Adrenal gland (tissue), 12 donors: ENCODE data around the gene THUMPD2. TPM values are rescaled to one million over a fixed set of nuclear protein-coding genes. Genes with fewer than 3 reads are reported as not detected.
"Not testable (repeated sequence)": the region's sequence is repeated elsewhere in the genome, so short reads cannot be mapped to it uniquely, and the experiment has no call there.

Experiments used
- DNase-seq, 7 donors: peaks; one replicate each; pipeline ENCODE4 v3.0.0-alpha.2; 2019 to 2020
- H3K27ac ChIP-seq, 5 donors: fragments of 200-600 bp; sonication (generic) in 4 of 5; 1 replicate in 3 of 5; 2 replicates in 2 of 5; pipeline versions ENCODE4 v1.5.1 to v1.8.0; 2016 to 2020; ENCODE audit warnings: mild to moderate bottlenecking in 1 of 5
- H3K27me3 ChIP-seq: fragments of 200-600 bp; 2 replicates; pipeline ENCODE4 v1.8.0; 2021
- H3K36me3 ChIP-seq, 2 donors: fragments of 200-600 bp; replicated peaks in 1 of 2; 1 replicate in 1 of 2; 2 replicates in 1 of 2; pipeline versions ENCODE4 v1.5.1 to v1.8.0; 2018 to 2022
- H3K4me1 ChIP-seq, 2 donors: fragments of 200-600 bp; replicated peaks in 1 of 2; 1 replicate in 1 of 2; 2 replicates in 1 of 2; pipeline versions ENCODE4 v1.5.1 to v1.8.0; 2018 to 2021
- H3K4me3 ChIP-seq, 4 donors: fragments of 200-600 bp; sonication (generic) in 3 of 4; one replicate each; pipeline ENCODE4 v1.5.1; 2016 to 2018
- H3K9me3 ChIP-seq, 3 donors: fragments of 200-600 bp; sonication (generic) in 1 of 3; replicated peaks in 1 of 3; 1 replicate in 2 of 3; 2 replicates in 1 of 3; pipeline versions ENCODE4 v1.5.1 to v1.8.0; 2016 to 2021
- CTCF ChIP-seq, 6 experiments: fragments of 450-650 bp in 4 of 6; fragments of 200-600 bp in 2 of 6; sonication (generic) in 1 of 6; IDR thresholded peaks; 1 replicate in 5 of 6; 2 replicates in 1 of 6; pipeline versions ENCODE4 v1.5.1 to v1.8.0; 2016 to 2021; ENCODE audit warnings: antibody characterized with exemption in 6 of 6, mild to moderate bottlenecking in 2 of 6, moderate library complexity in 1 of 6
- POLR2A ChIP-seq, 2 donors: fragments of 450-650 bp; IDR thresholded peaks; one replicate each; pipeline ENCODE4 v1.6.1; 2017; ENCODE audit warnings: antibody characterized with exemption in 2 of 2, mild to moderate bottlenecking in 2 of 2, moderate library complexity in 1 of 2
- WGBS, 4 donors: extraction: QIAGEN DNeasy Blood & Tissue Kit in 2 of 4; methylation state at CpG; one replicate each; pipeline versions ENCODE4 v1.1.5 to v1.1.7; 2013 to 2017; 5-methylcytosine and 5-hydroxymethylcytosine counted together
- intact Hi-C, 2 donors: fragments of 100-400 bp; cut with DNase I; formaldehyde crosslinking; loops; one replicate each; pipeline versions ENCODE4 v1.14.1 to v1.15.0; 2022 to 2023
- polyA plus RNA-seq, 3 donors: library from polyadenylated mRNA; stranded (reverse); fragments of 200-250 nt in 2 of 3; fragments of 350-450 nt in 1 of 3; fragmentation: Illumina TruSeq in 1 of 3; extraction: RNeasy Lipid Tissue Mini Kit (QIAGEN cat#74804) in 1 of 3; gene quantifications; one replicate each; pipeline ENCODE4 v1.2.3, GENCODE V29; 2013 to 2014
- total RNA-seq, 9 donors: library from RNA; depleted of rRNA in 4 of 9; stranded (reverse); fragments of >200 nt in 4 of 9; fragments of 120-200 nt in 1 of 9; fragmentation: NEBNext Ultra II Directional in 1 of 9; extraction: Animal tissue kit (Norgen Biotek cat#: 25700) in 1 of 9; gene quantifications; one replicate each; pipeline versions ENCODE4 v1.1.0 to v1.2.4, GENCODE V29; 2013 to 2023
- donor health status: healthy with polysubstance abuse.
- donor health status: Bipolar disorder and iron deficiency.
- donor health status: DM: yes; HTN: yes; CAD: no.
- donor health status: DM: no; HTN: no; CAD: no.
- donor health status: DM: no; HTN: no; CAD: no.
- donor health status: DM: yes; HTN: yes; CAD: no.

The THUMPD2 gene
- total and polyA plus RNA-seq, 12 donors, result 3.0 to 216 (median 10.0) TPM

- intact Hi-C loops, result no loop called here
- 86 to 96% (median 93%) methylated on average over 2 of the region's 2 CpGs for WGBS, 4 donors
- peak in 5 of 6 experiments; percentile 21 to 42 (median 33) for TF ChIP-seq CTCF (IDR thresholded peaks at IDR 0.05)
- no peak for TF ChIP-seq POLR2A (IDR thresholded peaks at IDR 0.05)
Measured at GRCh38 chr2:39730685-39731302, 48.3 kb downstream of the THUMPD2 start.

GRCh38 chr2:39730276-39730675, 48.8 kb downstream of the THUMPD2 start:
- TF ChIP-seq CTCF (IDR thresholded peaks at IDR 0.05) (no peak), POLR2A (IDR thresholded peaks at IDR 0.05) (no peak)
- no peaks in the 10 kb centered on the region for H3K36me3 ChIP-seq
- intact Hi-C loops, result no loop called here
- WGBS, 4 donors, result 67 to 96% (median 82%) methylated on average over 5 of the region's 5 CpGs
- no peak overlapping the region for H3K27ac ChIP-seq
- DNase-seq, result no peak
- peaks cover 0 to 9% of the 10 kb centered on the region in 2 donors for H3K4me1 ChIP-seq
- no peak overlapping the region for H3K4me3 ChIP-seq
- H3K9me3 ChIP-seq, result no peaks in the 10 kb centered on the region
- H3K27me3 ChIP-seq, result no peaks in the 10 kb centered on the region

More at GRCh38 chr2:39730685-39731302, 48.3 kb downstream of the THUMPD2 start:
- Histone ChIP-seq H3K9me3 (no peaks in the 10 kb centered on the region), H3K36me3 (no peaks in the 10 kb centered on the region), H3K4me3 (no peak overlapping the region), H3K27me3 (no peaks in the 10 kb centered on the region), H3K4me1 (peaks cover 0 to 9% of the 10 kb centered on the region in 2 donors), H3K27ac (no peak overlapping the region)
- no peak for DNase-seq

GRCh38 chr2:39728941-39729351, 50.1 kb downstream of the THUMPD2 start:
- no peak overlapping the region for H3K4me3 ChIP-seq
- H3K9me3 ChIP-seq, result no peaks in the 10 kb centered on the region
- no peaks in the 10 kb centered on the region for H3K27me3 ChIP-seq
- H3K27ac ChIP-seq, result no peak overlapping the region
- intact Hi-C loops, result no loop called here
- peak in 5 of 7 donors; percentile 37 to 63 (median 48) for DNase-seq
- H3K36me3 ChIP-seq, result no peaks in the 10 kb centered on the region
- peaks cover 0 to 1% of the 10 kb centered on the region in 2 donors for H3K4me1 ChIP-seq
- TF ChIP-seq POLR2A (IDR thresholded peaks at IDR 0.05), result no peak
- TF ChIP-seq CTCF (IDR thresholded peaks at IDR 0.05), result peak; percentile 19 to 60 (median 50)
- 57 to 68% (median 67%) methylated on average over 5 of the region's 5 CpGs for WGBS, 4 donors

- H3K36me3 ChIP-seq, H3K9me3 ChIP-seq, H3K4me1 ChIP-seq, DNase-seq, H3K4me3 ChIP-seq, H3K27ac ChIP-seq, intact Hi-C loops, H3K27me3 ChIP-seq: not testable (repeated sequence)
- 74 to 93% (median 79%) methylated on average over 4 of the region's 4 CpGs for WGBS, 4 donors
Measured at GRCh38 chr2:39728085-39728484, 51.0 kb downstream of the THUMPD2 start.

- WGBS, 4 donors, result 90 to 95% (median 92%) methylated on average over 5 of the region's 5 CpGs
- H3K27ac ChIP-seq, result no peak overlapping the region
- DNase-seq, result no peak
- H3K4me1 ChIP-seq, result no peaks in the 10 kb centered on the region
- no peak for TF ChIP-seq POLR2A (IDR thresholded peaks at IDR 0.05)
- no peak for TF ChIP-seq CTCF (IDR thresholded peaks at IDR 0.05)
- H3K27me3 ChIP-seq, result no peaks in the 10 kb centered on the region
- no peaks in the 10 kb centered on the region for H3K36me3 ChIP-seq
- H3K9me3 ChIP-seq, result no peaks in the 10 kb centered on the region
- intact Hi-C loops, result no loop called here
- no peak overlapping the region for H3K4me3 ChIP-seq
Measured at GRCh38 chr2:39725401-39725800, 53.7 kb downstream of the THUMPD2 start.
